Liver (tissue), 9 donors: ENCODE results near the gene RPH3AL. TPM values are rescaled to one million over a fixed set of nuclear protein-coding genes. Genes with fewer than 3 reads are reported as not detected.

Source experiments
- DNase-seq: peaks from one replicate; pipeline ENCODE4 v3.0.0-alpha.2; 2017; ENCODE audit warnings: low spot score
- H3K27ac ChIP-seq, 2 donors: one replicate each; pipeline ENCODE4 v1.7.0; 2013; ENCODE audit warnings: inconsistent platforms in 2 of 2, low read length in 2 of 2, control low read depth in 1 of 2, low read depth in 1 of 2, mild to moderate bottlenecking in 1 of 2
- H3K27me3 ChIP-seq, 4 donors: one replicate each; pipeline versions ENCODE4 v1.6.1 to v1.7.0; 2013; ENCODE audit warnings: low read length in 3 of 4, inconsistent platforms in 1 of 4, mild to moderate bottlenecking in 1 of 4, moderate library complexity in 1 of 4; ENCODE audit not compliant: control insufficient read depth in 4 of 4, insufficient read depth in 4 of 4
- H3K36me3 ChIP-seq, 4 donors: one replicate each; pipeline versions ENCODE4 v1.6.1 to v1.7.0; 2013; ENCODE audit warnings: low read length in 3 of 4, mild to moderate bottlenecking in 3 of 4, low read depth in 1 of 4, moderate library complexity in 1 of 4; ENCODE audit not compliant: control insufficient read depth in 4 of 4, insufficient read depth in 3 of 4
- H3K4me1 ChIP-seq, 4 donors: one replicate each; pipeline versions ENCODE4 v1.6.1 to v1.7.0; 2013; ENCODE audit warnings: low read length in 3 of 4, mild to moderate bottlenecking in 3 of 4, moderate library complexity in 1 of 4; ENCODE audit not compliant: control insufficient read depth in 4 of 4, insufficient read depth in 4 of 4
- H3K4me3 ChIP-seq, 3 donors: one replicate each; pipeline versions ENCODE4 v1.6.1 to v1.7.0; 2013; ENCODE audit warnings: low read length in 3 of 3, control low read depth in 1 of 3, low read depth in 1 of 3, mild to moderate bottlenecking in 1 of 3
- H3K9ac ChIP-seq, 2 donors: one replicate each; pipeline ENCODE4 v1.7.0; 2013; ENCODE audit warnings: low read length in 2 of 2, mild to moderate bottlenecking in 2 of 2, moderate library complexity in 2 of 2, control low read depth in 1 of 2, low read depth in 1 of 2
- H3K9me3 ChIP-seq, 4 donors: one replicate each; pipeline versions ENCODE4 v1.6.1 to v1.7.0; 2013; ENCODE audit warnings: low read length in 3 of 4; ENCODE audit not compliant: control insufficient read depth in 4 of 4
- CTCF ChIP-seq: fragments of 150-350 bp; IDR thresholded peaks from 2 replicates; pipeline ENCODE4 v1.5.1; 2017; ENCODE audit warnings: improper control_type of control experiment, low read depth, low read length; ENCODE audit not compliant: missing input control
- EGR1 ChIP-seq, 2 donors: IDR thresholded peaks; 2 replicates each; pipeline ENCODE4 v1.6.1; 2016 to 2018; ENCODE audit warnings: antibody characterized with exemption in 2 of 2, low read depth in 2 of 2
- FOXA1 ChIP-seq: IDR thresholded peaks from 2 replicates; pipeline ENCODE4 v1.6.1; 2016; ENCODE audit warnings: antibody characterized with exemption
- GABPA ChIP-seq, 2 donors: IDR thresholded peaks in 1 of 2; conservative IDR thresholded peaks in 1 of 2; 2 replicates each; pipeline ENCODE4 v1.6.1; 2016; ENCODE audit warnings: antibody characterized with exemption in 2 of 2, mild to moderate bottlenecking in 1 of 2, moderate library complexity in 1 of 2
- HNF4A ChIP-seq, 2 donors: conservative IDR thresholded peaks; 2 replicates each; pipeline ENCODE4 v1.6.1; 2016; ENCODE audit warnings: antibody characterized with exemption in 2 of 2, mild to moderate bottlenecking in 2 of 2
- HNF4G ChIP-seq: IDR thresholded peaks from 2 replicates; pipeline ENCODE4 v1.6.1; 2016; ENCODE audit warnings: antibody characterized with exemption
- JUND ChIP-seq, 2 donors: IDR thresholded peaks; 2 replicates each; pipeline ENCODE4 v1.6.1; 2016; ENCODE audit warnings: antibody characterized with exemption in 2 of 2
- NR2F2 ChIP-seq: IDR thresholded peaks from 2 replicates; pipeline ENCODE4 v1.6.1; 2016; ENCODE audit warnings: antibody characterized with exemption
- RAD21 ChIP-seq, 2 donors: IDR thresholded peaks; 2 replicates each; pipeline ENCODE4 v1.6.1; 2016; ENCODE audit warnings: antibody characterized with exemption in 2 of 2, mild to moderate bottlenecking in 2 of 2
- REST ChIP-seq: IDR thresholded peaks from 2 replicates; pipeline ENCODE4 v1.6.1; 2016; ENCODE audit warnings: antibody characterized with exemption, mild to moderate bottlenecking
- RXRA ChIP-seq, 2 donors: IDR thresholded peaks; 2 replicates each; pipeline ENCODE4 v1.6.1; 2017 to 2018; ENCODE audit warnings: antibody characterized with exemption in 2 of 2, mild to moderate bottlenecking in 1 of 2
- TAF1 ChIP-seq: conservative IDR thresholded peaks from 2 replicates; pipeline ENCODE4 v1.6.1; 2016; ENCODE audit warnings: antibody characterized with exemption, mild to moderate bottlenecking
- YY1 ChIP-seq: IDR thresholded peaks from 2 replicates; pipeline ENCODE4 v1.6.1; 2016; ENCODE audit warnings: antibody characterized with exemption, mild to moderate bottlenecking
- ZBTB33 ChIP-seq: IDR thresholded peaks from 2 replicates; pipeline ENCODE4 v1.6.1; 2016; ENCODE audit warnings: antibody characterized with exemption
- WGBS: extraction: QIAGEN DNeasy Blood & Tissue Kit; methylation state at CpG from one replicate; pipeline ENCODE4 v1.1.7; 2013; 5-methylcytosine and 5-hydroxymethylcytosine counted together
- polyA plus RNA-seq, 2 donors: library from polyadenylated mRNA; stranded (reverse) in 1 of 2; unstranded in 1 of 2; fragments of 200-250 nt in 1 of 2; fragments of >200 nt in 1 of 2; fragmentation: Nextera tagmentation in 1 of 2; extraction: Ambion mirVana in 1 of 2; gene quantifications; one replicate each; pipeline versions ENCODE4 v1.2.1 to v1.2.3, GENCODE V29; 2013 to 2015
- total RNA-seq, 2 donors: library from RNA; depleted of rRNA; stranded (reverse); fragments of >200 nt; gene quantifications; one replicate each; pipeline ENCODE4 v1.2.3, GENCODE V29; 2014
- TF ChIP-seq, protein P1 (sequence below): IDR thresholded peaks from 2 replicates; pipeline ENCODE4 v1.6.1; 2016; ENCODE audit warnings: antibody characterized with exemption
- TF ChIP-seq, protein P2 (sequence below): IDR thresholded peaks from 2 replicates; pipeline ENCODE4 v1.6.1; 2016; ENCODE audit warnings: antibody characterized with exemption
- donor health status: healthy.
- donor health status: healthy.
- donor health status: healthy.
- donor health status: healthy.
- donor health status: healthy.

The RPH3AL gene
- total and polyA plus RNA-seq, 4 donors, result 8.5 to 52.5 (median 13.9) TPM

GRCh38 chr17:280901-281300 is 71.7 kb downstream of the RPH3AL start:
- Histone ChIP-seq H3K27ac (no peak overlapping the region), H3K9me3 (no peaks in the 10 kb centered on the region), H3K36me3 (peaks cover 3 to 16% (median 4%) of the 10 kb centered on the region in 4 donors), H3K9ac (no peak overlapping the region), H3K4me1 (no peaks in the 10 kb centered on the region), H3K27me3 (no peaks in the 10 kb centered on the region), H3K4me3 (no peak overlapping the region)
- no peak for TF ChIP-seq GABPA (IDR thresholded peaks at IDR 0.05 in 1 of 2, conservative IDR thresholded peaks at IDR 0.05 in 1 of 2)
- TF ChIP-seq TAF1, result no peak
- no peak for TF ChIP-seq YY1
- TF ChIP-seq RAD21 (IDR thresholded peaks at IDR 0.05), result no peak
- TF ChIP-seq JUND (IDR thresholded peaks at IDR 0.05), result no peak
- TF ChIP-seq, protein P1, sequence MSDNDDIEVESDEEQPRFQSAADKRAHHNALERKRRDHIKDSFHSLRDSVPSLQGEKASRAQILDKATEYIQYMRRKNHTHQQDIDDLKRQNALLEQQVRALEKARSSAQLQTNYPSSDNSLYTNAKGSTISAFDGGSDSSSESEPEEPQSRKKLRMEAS, result no peak
- no peak for TF ChIP-seq REST
- TF ChIP-seq RXRA (IDR thresholded peaks at IDR 0.05), result no peak
- TF ChIP-seq EGR1 (IDR thresholded peaks at IDR 0.05; ENCODE audit: low read depth in 2 of 2), result no peak
- no peak for TF ChIP-seq NR2F2
- no peak for TF ChIP-seq FOXA1
- no peak for TF ChIP-seq CTCF
- TF ChIP-seq HNF4A (conservative IDR thresholded peaks at IDR 0.05), result no peak
- TF ChIP-seq ZBTB33, result no peak
- TF ChIP-seq, protein P2, sequence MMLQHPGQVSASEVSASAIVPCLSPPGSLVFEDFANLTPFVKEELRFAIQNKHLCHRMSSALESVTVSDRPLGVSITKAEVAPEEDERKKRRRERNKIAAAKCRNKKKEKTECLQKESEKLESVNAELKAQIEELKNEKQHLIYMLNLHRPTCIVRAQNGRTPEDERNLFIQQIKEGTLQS, result no peak
- 94% methylated on average over 9 of the region's 9 CpGs for WGBS
- DNase-seq, result no peak

GRCh38 chr17:280216-280615 is 72.4 kb downstream of the RPH3AL start:
- Histone ChIP-seq H3K27me3 (no peaks in the 10 kb centered on the region), H3K9ac (no peak overlapping the region), H3K9me3 (no peaks in the 10 kb centered on the region), H3K27ac (peak overlapping the region in 1 of 2 donors; percentile 29), H3K36me3 (peaks cover 2 to 16% (median 3%) of the 10 kb centered on the region in 4 donors), H3K4me1 (no peaks in the 10 kb centered on the region), H3K4me3 (no peak overlapping the region)
- WGBS, result 89% methylated on average over 7 of the region's 7 CpGs
- no peak for DNase-seq
- TF ChIP-seq HNF4G, result no peak
- no peak for TF ChIP-seq CTCF
